CD14-positive monocyte (primary cell): ENCODE measurements around the gene MRTFA. TPM values are rescaled to one million over a fixed set of nuclear protein-coding genes. Genes with fewer than 3 reads are reported as not detected.

Experiments
- DNase-seq, 3 donors: peaks; one replicate each; pipeline ENCODE4 v3.0.0-alpha.2; 2011 to 2022
- H2AFZ ChIP-seq: 2 replicates; pipeline ENCODE4 v1.6.0; 2012; ENCODE audit warnings: mild to moderate bottlenecking, low read depth, low read length, inconsistent platforms; ENCODE audit not compliant: insufficient read depth, poor library complexity, severe bottlenecking
- H3K27ac ChIP-seq, 2 donors: 1 replicate in 1 of 2; 2 replicates in 1 of 2; pipeline ENCODE4 v1.5.1; 2012 to 2013; ENCODE audit warnings: low read length in 2 of 2, control low read depth in 1 of 2, inconsistent platforms in 1 of 2, low read depth in 1 of 2, mild to moderate bottlenecking in 1 of 2
- H3K27me3 ChIP-seq, 2 donors: one replicate each; pipeline versions ENCODE4 v1.6.0 to v1.6.1; 2011 to 2013; ENCODE audit warnings: low read length in 2 of 2; ENCODE audit not compliant: control insufficient read depth in 2 of 2, insufficient read depth in 2 of 2
- H3K36me3 ChIP-seq, 2 donors: replicated peaks in 1 of 2; 1 replicate in 1 of 2; 2 replicates in 1 of 2; pipeline versions ENCODE4 v1.5.1 to v1.6.1; 2012 to 2013; ENCODE audit warnings: low read length in 2 of 2, control low read depth in 1 of 2, inconsistent platforms in 1 of 2, mild to moderate bottlenecking in 1 of 2; ENCODE audit not compliant: insufficient read depth in 2 of 2, control insufficient read depth in 1 of 2
- H3K4me1 ChIP-seq, 2 donors: 1 replicate in 1 of 2; 2 replicates in 1 of 2; pipeline versions ENCODE4 v1.5.1 to v1.6.1; 2012 to 2013; ENCODE audit warnings: low read length in 2 of 2, control low read depth in 1 of 2, inconsistent platforms in 1 of 2, mild to moderate bottlenecking in 1 of 2, moderate library complexity in 1 of 2; ENCODE audit not compliant: insufficient read depth in 2 of 2, control insufficient read depth in 1 of 2
- H3K4me2 ChIP-seq: replicated peaks from 2 replicates; pipeline ENCODE3; 2012; ENCODE audit warnings: low read length, moderate library complexity, mild to moderate bottlenecking; ENCODE audit not compliant: poor library complexity, severe bottlenecking; ENCODE audit errors: extremely low read depth
- H3K4me3 ChIP-seq, 3 experiments: fragments of 200-600 bp in 1 of 3; sonication (generic) in 1 of 3; replicated peaks in 1 of 3; 1 replicate in 2 of 3; 2 replicates in 1 of 3; pipeline ENCODE4 v1.5.1; 2011 to 2013; ENCODE audit warnings: low read length in 3 of 3, mild to moderate bottlenecking in 3 of 3, control low read depth in 2 of 3, low read depth in 2 of 3, inconsistent platforms in 1 of 3, moderate library complexity in 1 of 3
- H3K79me2 ChIP-seq: 2 replicates; pipeline ENCODE4 v1.6.0; 2012; ENCODE audit warnings: mild to moderate bottlenecking, control low read depth, inconsistent platforms, low read length, moderate library complexity; ENCODE audit not compliant: insufficient read depth
- H3K9ac ChIP-seq: 2 replicates; pipeline ENCODE4 v1.6.0; 2017; ENCODE audit warnings: low read length, mild to moderate bottlenecking; ENCODE audit not compliant: insufficient read depth, poor library complexity, severe bottlenecking
- H3K9me3 ChIP-seq, 2 donors: replicated peaks in 1 of 2; 1 replicate in 1 of 2; 2 replicates in 1 of 2; pipeline versions ENCODE4 v1.5.1 to v1.6.1; 2012 to 2013; ENCODE audit warnings: low read length in 2 of 2, control low read depth in 1 of 2; ENCODE audit not compliant: control insufficient read depth in 1 of 2, insufficient read depth in 1 of 2
- H4K20me1 ChIP-seq: 2 replicates; pipeline ENCODE4 v1.6.0; 2012; ENCODE audit warnings: mild to moderate bottlenecking, low read length, control low read depth, moderate library complexity; ENCODE audit not compliant: insufficient read depth
- H3K27ac Mint-ChIP-seq, 7 donors: one replicate each; pipeline ENCODE4 v1.8.0; 2020; ENCODE audit warnings: mild to moderate bottlenecking in 7 of 7, mixed read lengths in 7 of 7, moderate library complexity in 6 of 7, inconsistent platforms in 2 of 7
- H3K27me3 Mint-ChIP-seq, 3 donors: one replicate each; pipeline ENCODE4 v1.8.0; 2021 to 2022; ENCODE audit warnings: low read depth in 3 of 3, mild to moderate bottlenecking in 3 of 3, mixed read lengths in 3 of 3, moderate library complexity in 3 of 3, inconsistent platforms in 1 of 3
- H3K36me3 Mint-ChIP-seq, 2 donors: one replicate each; pipeline ENCODE4 v1.8.0; 2020; ENCODE audit warnings: mixed read lengths in 2 of 2, inconsistent platforms in 1 of 2, mild to moderate bottlenecking in 1 of 2
- H3K4me1 Mint-ChIP-seq: one replicate; pipeline ENCODE4 v1.8.0; 2020; ENCODE audit warnings: mild to moderate bottlenecking, mixed read lengths
- H3K4me3 Mint-ChIP-seq, 2 donors: one replicate each; pipeline ENCODE4 v1.8.0; 2020; ENCODE audit warnings: mild to moderate bottlenecking in 2 of 2, mixed read lengths in 2 of 2, moderate library complexity in 1 of 2
- H3K9me3 Mint-ChIP-seq, 7 donors: one replicate each; pipeline ENCODE4 v1.8.0; 2020 to 2022; ENCODE audit warnings: mixed read lengths in 7 of 7, mild to moderate bottlenecking in 6 of 7, moderate library complexity in 6 of 7, inconsistent platforms in 2 of 7
- CTCF ChIP-seq: fragments of 200-600 bp; IDR thresholded peaks from one replicate; pipeline ENCODE4 v1.8.0; 2022; ENCODE audit warnings: antibody characterized with exemption, mild to moderate bottlenecking
- WGBS: methylation state at CpG from one replicate; pipeline ENCODE4 v1.1.5; 2013; ENCODE audit warnings: missing lambda C conversion rate; ENCODE audit not compliant: insufficient coverage; 5-methylcytosine and 5-hydroxymethylcytosine counted together
- intact Hi-C, 2 donors: fragments of 100-400 bp; cut with micrococcal nuclease; formaldehyde crosslinking; loops; one replicate each; pipeline versions ENCODE4 v1.15.0 to v1.15.1; 2023
- polyA plus RNA-seq, 3 donors: library from polyadenylated mRNA; depleted of rRNA in 1 of 3; unstranded in 2 of 3; stranded (reverse) in 1 of 3; fragments of 300-500 nt in 2 of 3; fragments of >200 nt in 1 of 3; fragmentation: Illumina TruSeq in 2 of 3; gene quantifications; 1 replicate in 2 of 3; 2 replicates in 1 of 3; pipeline ENCODE4 v1.2.3, GENCODE V29; 2012 to 2021

The MRTFA gene
- polyA plus RNA-seq, 3 donors, result 14.1 to 33.8 (median 18.9) TPM

- H3K4me3 Mint-ChIP-seq, result peak overlapping the region; percentile 65 to 67
Observed at GRCh38 chr22:40621309-40622151, 15.0 kb downstream of the MRTFA start.

More at GRCh38 chr22:40621309-40622151, 15.0 kb downstream of the MRTFA start:
- Histone ChIP-seq H4K20me1 (peaks cover 94% of the 10 kb centered on the region), H3K79me2 (peaks cover 84% of the 10 kb centered on the region), H3K9ac (no peak overlapping the region), H2AFZ (no peak overlapping the region), H3K27ac (peak overlapping the region; percentile 50 to 84), H3K4me3 (peak overlapping the region in 2 of 3 experiments; percentile 18 to 42), H3K36me3 (no peaks in the 10 kb centered on the region), H3K27me3 (no peaks in the 10 kb centered on the region), H3K9me3 (no peaks in the 10 kb centered on the region), H3K4me2 (peak overlapping the region; percentile 42), H3K4me1 (peaks cover 26 to 32% of the 10 kb centered on the region in 2 donors)
- no peak for TF ChIP-seq CTCF
- peaks cover 37% of the 10 kb centered on the region for H3K4me1 Mint-ChIP-seq
- no peaks in the 10 kb centered on the region for H3K27me3 Mint-ChIP-seq
- peak; percentile 39 to 69 (median 62) for DNase-seq
- WGBS, result 50% methylated on average over 2 of the region's 9 CpGs
- H3K9me3 Mint-ChIP-seq, result peaks cover 0 to 8% (median 0%) of the 10 kb centered on the region in 7 donors
- H3K27ac Mint-ChIP-seq, result peak overlapping the region; percentile 87 to 94 (median 90)
- H3K36me3 Mint-ChIP-seq, result peaks cover 8 to 18% of the 10 kb centered on the region in 2 donors
- intact Hi-C loops, result no loop called here
